ENCODE data around the gene TF. TPM values are rescaled to one million over a fixed set of nuclear protein-coding genes. Genes with fewer than 3 reads are reported as not detected.

Gene TF
- total and polyA plus RNA-seq, 10 of the 15 experiments (the other 5 are each of a cell fraction or from before 2014, with no cell fraction given): under 0.01 to 8.9 (median 0.05) TPM; not detected in 1

- Histone ChIP-seq H3K27me3 (replicated peaks in 1 of 2; ENCODE audit: control insufficient read depth in 2 of 2, insufficient read depth in 2 of 2, low read length in 1 of 2) (peaks cover 2 to 3% of the 10 kb centered on the region in 2 experiments; a peak in 3 of 4 replicates), H3K79me2 (ENCODE audit: control insufficient read depth, insufficient read depth, low read length) (no peaks in the 10 kb centered on the region), H3K4me3 (no peak overlapping the region), H3K9ac (ENCODE audit: control insufficient read depth, insufficient read depth, low read length) (no peak overlapping the region), H3K36me3 (ENCODE audit: control insufficient read depth in 2 of 2, insufficient read depth in 2 of 2, low read length in 1 of 2) (no peaks in the 10 kb centered on the region), H3K4me2 (ENCODE audit: control insufficient read depth, insufficient read depth) (no peak overlapping the region), H3K4me1 (ENCODE audit: control insufficient read depth, insufficient read depth, low read length) (no peaks in the 10 kb centered on the region), H2AFZ (ENCODE audit: control insufficient read depth, low read depth, low read length) (no peak overlapping the region), H3K27ac (ENCODE audit: control insufficient read depth, insufficient read depth) (no peak overlapping the region), H4K20me1 (ENCODE audit: control insufficient read depth, insufficient read depth) (no peaks in the 10 kb centered on the region), H3K9me3 (replicated peaks; ENCODE audit: control insufficient read depth, insufficient read depth, low read length) (no peaks in the 10 kb centered on the region)
- intact Hi-C loops (cut with micrococcal nuclease; ENCODE audit: unreplicated experiment) (no loop called here), in situ Hi-C loops (cut with MboI) (no loop called here)
- ATAC-seq (no peak), DNase-seq (ENCODE audit: low read depth, low spot score) (no peak), FAIRE-seq (no peak)
- BruUV-seq (replicated peaks): no TSS peak
- SMC1A ChIA-PET (ENCODE audit: uncharacterized antibody, unreplicated experiment): no interaction called here
- RAD21 ChIA-PET (ENCODE audit: unreplicated experiment): no interaction called here
- TF ChIP-seq POU2F2 (IDR thresholded peaks at IDR 0.05; ENCODE audit: borderline replicate concordance, low read depth, low read length) (no peak), NBN (IDR thresholded peaks at IDR 0.05) (no peak), JUNB (IDR thresholded peaks at IDR 0.05) (no peak), PAX8 (IDR thresholded peaks at IDR 0.05) (no peak), ZNF592 (IDR thresholded peaks at IDR 0.05) (no peak), TCF7 (IDR thresholded peaks at IDR 0.05; ENCODE audit: borderline replicate concordance) (no peak), KDM1A (IDR thresholded peaks at IDR 0.05; ENCODE audit: borderline replicate concordance) (no peak), IKZF1 (conservative IDR thresholded peaks at IDR 0.05) (no peak), EP300 (IDR thresholded peaks at IDR 0.05; ENCODE audit: borderline replicate concordance in 1 of 2, control insufficient read depth in 1 of 2, low read depth in 2 of 2, low read length in 2 of 2) (no peak), RAD21 (IDR thresholded peaks at IDR 0.05; ENCODE audit: insufficient read depth, low read depth, low read length) (no peak), HCFC1 (IDR thresholded peaks at IDR 0.05; ENCODE audit: low read length) (no peak), NFYA (IDR thresholded peaks at IDR 0.05; ENCODE audit: borderline replicate concordance, low read depth, low read length) (no peak), YBX1 (IDR thresholded peaks at IDR 0.05) (no peak), USF1 (IDR thresholded peaks at IDR 0.05; ENCODE audit: borderline replicate concordance, extremely low read length, insufficient read depth, low read depth, low read length) (no peak), NR2C1 (IDR thresholded peaks at IDR 0.05) (no peak), NFXL1 (IDR thresholded peaks at IDR 0.05; ENCODE audit: borderline replicate concordance) (no peak), SMAD5 (IDR thresholded peaks at IDR 0.05; ENCODE audit: low read depth) (no peak), LARP7 (IDR thresholded peaks at IDR 0.05) (no peak), CHD1 (IDR thresholded peaks at IDR 0.05; ENCODE audit: low read depth, low read length) (no peak)
- POLR2A ChIA-PET: no interaction called here
- CTCF ChIA-PET: no interaction called here
- 39% methylated on average over 10 of the region's 10 CpGs for WGBS (ENCODE audit: insufficient coverage, insufficient replicate concordance, low lambda C conversion rate, missing lambda C conversion rate)
Observed at GRCh38 chr3:133754973-133755828, 9.0 kb downstream of the TF start.

Data from GM12878 (cell line).